Measurements from ENCODE around the gene RAB9A. TPM values are rescaled to one million over a fixed set of nuclear protein-coding genes. Genes with fewer than 3 reads are reported as not detected.
A peak's percentile ranks its signal among the peaks of the same experiment; 100 is the strongest.
"Not testable (repeated sequence)": the region's sequence is repeated elsewhere in the genome, so short reads cannot be mapped to it uniquely, and the experiment has no call there.

Gene RAB9A
- 10 to 100 TPM; 23.8 to 24.7 TPM for polyA plus RNA-seq

DNA sequence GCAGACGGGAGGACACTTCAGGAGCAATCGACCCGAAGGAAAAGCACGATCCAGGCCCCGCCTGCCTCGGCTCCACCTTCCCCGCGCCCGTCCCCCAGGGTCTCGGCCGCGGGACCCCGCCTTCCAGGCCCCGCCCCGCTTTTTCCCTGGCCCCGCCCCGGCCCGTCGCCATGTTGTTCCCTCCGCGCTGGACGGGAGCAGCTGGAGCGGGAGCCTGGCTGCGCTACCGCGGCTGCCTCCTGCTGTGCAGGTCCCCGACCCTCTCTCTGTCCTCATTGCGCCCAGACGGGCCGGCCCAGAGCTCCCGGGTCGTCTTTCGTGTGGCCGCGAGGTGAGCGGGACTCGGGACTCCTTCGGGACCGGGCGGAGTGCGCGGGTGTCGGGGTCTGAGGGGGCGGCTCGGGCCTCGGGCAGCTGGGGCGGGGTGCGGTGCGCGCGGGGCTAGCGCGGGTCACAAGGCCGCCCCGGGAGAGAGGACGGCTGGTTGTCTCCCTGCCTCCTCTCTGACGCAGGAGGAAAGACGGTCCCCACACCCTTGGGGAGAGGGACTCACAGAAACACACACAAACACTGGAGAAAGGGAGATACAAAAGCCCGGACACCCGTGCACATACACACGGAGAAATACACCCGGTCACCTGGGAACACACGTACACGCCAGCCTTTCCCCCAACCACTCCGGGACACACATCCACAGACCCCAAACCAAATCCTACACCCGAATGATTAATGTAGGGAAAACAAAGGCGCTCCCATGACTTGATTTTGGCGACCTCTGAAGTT, at the start of gene RAB9A:
Gene RAB9A (plus strand): TSS at position 171 of the 783 bp plus-strand sequence. CDS start 19,619 bp downstream, outside the sequence.
- H3K4me1 ChIP-seq (ENCODE audit: control insufficient read depth in 2 of 2, insufficient read depth in 2 of 2, low read length in 1 of 2): no peaks in the 10 kb centered on the region
- no peaks in the 10 kb centered on the region for H3K36me3 ChIP-seq (ENCODE audit: control insufficient read depth in 2 of 2, insufficient read depth in 2 of 2, low read length in 1 of 2)
- peak within 1 kb of the TSS; percentile 93 to 98 for H3K27ac ChIP-seq (ENCODE audit: low read depth in 2 of 2, low read length in 1 of 2)
- H3K4me3 ChIP-seq (ENCODE audit: low read depth in 1 of 2, low read length in 2 of 2): peak within 1 kb of the TSS; percentile 56 to 87
- 1 to 2% methylated on average over 64 to 68 of the region's 68 CpGs for WGBS, 2 donors
- peaks cover 0 to 6% of the 10 kb centered on the region in 2 donors for H3K27me3 ChIP-seq (ENCODE audit: control insufficient read depth in 1 of 2, insufficient read depth in 2 of 2, low read length in 2 of 2)
- no peaks in the 10 kb centered on the region for H3K9me3 ChIP-seq (ENCODE audit: control insufficient read depth in 2 of 2, insufficient read depth in 1 of 2, low read depth in 1 of 2, low read length in 1 of 2)

DNA sequence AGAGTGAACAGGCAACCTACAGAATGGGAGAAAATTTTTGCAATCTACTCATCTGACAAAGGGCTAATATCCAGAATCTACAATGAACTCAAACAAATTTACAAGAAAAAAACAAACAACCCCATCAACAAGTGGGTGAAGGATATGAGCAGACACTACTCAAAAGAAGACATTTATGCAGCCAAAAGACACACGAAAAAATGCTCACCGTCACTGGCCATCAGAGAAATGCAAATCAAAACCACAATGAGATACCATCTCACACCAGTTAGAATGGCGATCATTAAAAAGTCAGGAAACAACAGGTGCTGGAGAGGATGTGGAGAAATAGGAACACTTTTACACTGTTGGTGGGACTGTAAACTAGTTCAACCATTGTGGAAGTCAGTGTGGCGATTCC, 47.2 kb upstream of the RAB9A start:
- 80 to 96% methylated on average over 2 of the region's 4 CpGs for WGBS, 2 donors
- H3K9me3 ChIP-seq (ENCODE audit: control insufficient read depth in 2 of 2, insufficient read depth in 1 of 2, low read depth in 1 of 2, low read length in 1 of 2); H3K4me1 ChIP-seq (ENCODE audit: control insufficient read depth in 2 of 2, insufficient read depth in 2 of 2, low read length in 1 of 2); H3K36me3 ChIP-seq (ENCODE audit: control insufficient read depth in 2 of 2, insufficient read depth in 2 of 2, low read length in 1 of 2); H3K27ac ChIP-seq (ENCODE audit: low read depth in 2 of 2, low read length in 1 of 2); H3K27me3 ChIP-seq (ENCODE audit: control insufficient read depth in 1 of 2, insufficient read depth in 2 of 2, low read length in 2 of 2); H3K4me3 ChIP-seq (ENCODE audit: low read depth in 1 of 2, low read length in 2 of 2): not testable (repeated sequence)

DNA sequence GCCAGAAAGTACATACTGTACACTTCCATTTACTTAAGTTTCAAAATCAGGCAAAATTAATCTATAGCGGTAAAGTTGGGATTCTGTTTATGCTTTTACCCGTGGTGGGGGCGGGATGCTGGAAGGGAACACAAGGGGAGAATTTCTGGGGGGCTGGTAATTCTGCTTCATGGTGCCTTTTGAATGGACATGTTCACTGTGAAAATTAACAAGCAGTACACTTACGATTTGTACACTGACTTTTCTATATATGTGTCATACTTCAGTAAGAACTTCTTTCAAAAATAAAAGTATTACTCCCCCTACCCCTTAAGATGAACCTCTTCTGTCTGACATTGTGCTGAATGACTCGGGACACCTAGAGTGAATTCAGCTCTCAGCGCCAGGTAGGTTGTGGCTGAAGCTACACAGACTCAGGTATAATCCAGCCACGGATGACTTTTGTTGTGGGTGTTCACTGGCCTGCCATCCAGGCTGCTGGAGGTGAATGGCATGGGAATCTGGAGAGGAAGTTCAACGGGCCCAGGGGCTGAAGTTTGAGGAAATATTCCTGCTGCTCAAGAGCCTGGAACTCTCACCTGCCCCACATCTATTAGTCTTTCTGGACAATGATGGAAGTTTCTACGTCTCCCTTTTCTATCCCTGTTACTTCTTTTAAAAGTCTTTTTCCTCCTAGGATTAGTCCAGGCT, 43.3 kb upstream of the RAB9A start:
- no peak overlapping the region for H3K27ac ChIP-seq (ENCODE audit: low read depth in 2 of 2, low read length in 1 of 2)
- no peak overlapping the region for H3K4me3 ChIP-seq (ENCODE audit: low read depth in 1 of 2, low read length in 2 of 2)
- H3K9me3 ChIP-seq (ENCODE audit: control insufficient read depth in 2 of 2, insufficient read depth in 1 of 2, low read depth in 1 of 2, low read length in 1 of 2): peaks cover 0 to 2% of the 10 kb centered on the region in 2 donors
- no peaks in the 10 kb centered on the region for H3K36me3 ChIP-seq (ENCODE audit: control insufficient read depth in 2 of 2, insufficient read depth in 2 of 2, low read length in 1 of 2)
- 57 to 62% methylated on average over 9 of the region's 9 CpGs for WGBS, 2 donors
- H3K27me3 ChIP-seq (ENCODE audit: control insufficient read depth in 1 of 2, insufficient read depth in 2 of 2, low read length in 2 of 2): no peaks in the 10 kb centered on the region
- H3K4me1 ChIP-seq (ENCODE audit: control insufficient read depth in 2 of 2, insufficient read depth in 2 of 2, low read length in 1 of 2): no peaks in the 10 kb centered on the region

DNA sequence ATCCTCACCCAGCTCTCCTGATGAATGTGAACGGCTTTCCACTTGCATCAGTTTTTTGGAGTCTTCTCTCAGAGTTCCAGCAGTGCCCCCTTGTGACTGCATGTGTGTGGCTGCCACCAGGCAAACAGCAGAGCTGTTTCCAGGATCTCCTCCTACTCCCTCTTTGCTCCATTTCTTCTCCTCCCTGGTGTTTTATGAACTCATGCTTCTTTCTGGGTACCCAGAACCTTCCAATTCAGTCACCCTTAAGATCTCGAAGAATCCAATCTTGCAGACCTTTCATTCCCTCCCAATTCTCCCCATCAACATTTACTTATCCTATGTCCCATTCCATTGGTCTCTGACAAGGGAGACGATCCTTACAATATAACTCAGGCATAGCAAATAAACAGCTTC, 42.8 kb upstream of the RAB9A start:
- 40 to 41% methylated on average over 3 of the region's 3 CpGs for WGBS, 2 donors
- Histone ChIP-seq H3K36me3 (ENCODE audit: control insufficient read depth in 2 of 2, insufficient read depth in 2 of 2, low read length in 1 of 2) (no peaks in the 10 kb centered on the region), H3K4me1 (ENCODE audit: control insufficient read depth in 2 of 2, insufficient read depth in 2 of 2, low read length in 1 of 2) (no peaks in the 10 kb centered on the region), H3K4me3 (ENCODE audit: low read depth in 1 of 2, low read length in 2 of 2) (no peak overlapping the region), H3K9me3 (ENCODE audit: control insufficient read depth in 2 of 2, insufficient read depth in 1 of 2, low read depth in 1 of 2, low read length in 1 of 2) (peaks cover 0 to 2% of the 10 kb centered on the region in 2 donors), H3K27ac (ENCODE audit: low read depth in 2 of 2, low read length in 1 of 2) (no peak overlapping the region), H3K27me3 (ENCODE audit: control insufficient read depth in 1 of 2, insufficient read depth in 2 of 2, low read length in 2 of 2) (no peaks in the 10 kb centered on the region)

GRCh38 chrX:13647709-13648212, 41.2 kb upstream of the RAB9A start:
- H3K9me3 ChIP-seq (ENCODE audit: control insufficient read depth in 2 of 2, insufficient read depth in 1 of 2, low read depth in 1 of 2, low read length in 1 of 2): peaks cover 0 to 2% of the 10 kb centered on the region in 2 donors
- H3K27ac ChIP-seq (ENCODE audit: low read depth in 2 of 2, low read length in 1 of 2): peak overlapping the region in 1 of 2 donors; percentile 65
- no peaks in the 10 kb centered on the region for H3K36me3 ChIP-seq (ENCODE audit: control insufficient read depth in 2 of 2, insufficient read depth in 2 of 2, low read length in 1 of 2)
- H3K4me3 ChIP-seq (ENCODE audit: low read depth in 1 of 2, low read length in 2 of 2): no peak overlapping the region
- H3K27me3 ChIP-seq (ENCODE audit: control insufficient read depth in 1 of 2, insufficient read depth in 2 of 2, low read length in 2 of 2): no peaks in the 10 kb centered on the region
- 36 to 43% methylated on average over 8 of the region's 8 CpGs for WGBS, 2 donors
- H3K4me1 ChIP-seq (ENCODE audit: control insufficient read depth in 2 of 2, insufficient read depth in 2 of 2, low read length in 1 of 2): no peaks in the 10 kb centered on the region

DNA sequence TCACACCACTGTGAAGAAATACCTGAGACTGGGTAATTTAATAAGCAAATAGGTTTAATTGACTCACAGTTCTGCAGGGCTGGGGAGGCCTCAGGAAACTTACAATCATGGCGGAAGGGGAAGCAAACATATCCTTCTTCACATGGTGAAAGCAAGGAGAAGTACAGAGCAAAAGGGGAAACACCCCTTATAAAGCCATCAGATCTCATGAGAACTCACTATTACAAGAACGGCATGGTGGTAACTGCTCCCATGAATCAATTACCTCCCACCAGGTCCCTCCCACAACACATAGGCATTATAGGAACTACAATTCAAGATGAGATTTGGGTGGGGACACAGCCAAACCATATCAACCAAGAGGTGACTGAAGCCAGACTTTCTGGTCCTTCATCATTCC, 40.6 kb upstream of the RAB9A start:
- 78 to 87% methylated on average over 2 of the region's 2 CpGs for WGBS, 2 donors
- not testable (repeated sequence) for H3K27ac ChIP-seq (ENCODE audit: low read depth in 2 of 2, low read length in 1 of 2); H3K9me3 ChIP-seq (ENCODE audit: control insufficient read depth in 2 of 2, insufficient read depth in 1 of 2, low read depth in 1 of 2, low read length in 1 of 2); H3K4me3 ChIP-seq (ENCODE audit: low read depth in 1 of 2, low read length in 2 of 2); H3K4me1 ChIP-seq (ENCODE audit: control insufficient read depth in 2 of 2, insufficient read depth in 2 of 2, low read length in 1 of 2); H3K27me3 ChIP-seq (ENCODE audit: control insufficient read depth in 1 of 2, insufficient read depth in 2 of 2, low read length in 2 of 2); H3K36me3 ChIP-seq (ENCODE audit: control insufficient read depth in 2 of 2, insufficient read depth in 2 of 2, low read length in 1 of 2)

- Histone ChIP-seq H3K9me3 (ENCODE audit: control insufficient read depth in 2 of 2, insufficient read depth in 1 of 2, low read depth in 1 of 2, low read length in 1 of 2) (peaks cover 0 to 2% of the 10 kb centered on the region in 2 donors), H3K4me1 (ENCODE audit: control insufficient read depth in 2 of 2, insufficient read depth in 2 of 2, low read length in 1 of 2) (no peaks in the 10 kb centered on the region), H3K27me3 (ENCODE audit: control insufficient read depth in 1 of 2, insufficient read depth in 2 of 2, low read length in 2 of 2) (no peaks in the 10 kb centered on the region), H3K4me3 (ENCODE audit: low read depth in 1 of 2, low read length in 2 of 2) (no peak overlapping the region), H3K27ac (ENCODE audit: low read depth in 2 of 2, low read length in 1 of 2) (no peak overlapping the region), H3K36me3 (ENCODE audit: control insufficient read depth in 2 of 2, insufficient read depth in 2 of 2, low read length in 1 of 2) (no peaks in the 10 kb centered on the region)
- 60 to 72% methylated on average over 5 of the region's 5 CpGs for WGBS, 2 donors
Observed at GRCh38 chrX:13649838-13650237, 39.1 kb upstream of the RAB9A start.

- WGBS, 2 donors: 94 to 100% methylated on average over 1 of the region's 1 CpG
- Histone ChIP-seq H3K9me3 (ENCODE audit: control insufficient read depth in 2 of 2, insufficient read depth in 1 of 2, low read depth in 1 of 2, low read length in 1 of 2) (peaks cover 0 to 2% of the 10 kb centered on the region in 2 donors), H3K27me3 (ENCODE audit: control insufficient read depth in 1 of 2, insufficient read depth in 2 of 2, low read length in 2 of 2) (no peaks in the 10 kb centered on the region), H3K27ac (ENCODE audit: low read depth in 2 of 2, low read length in 1 of 2) (no peak overlapping the region), H3K36me3 (ENCODE audit: control insufficient read depth in 2 of 2, insufficient read depth in 2 of 2, low read length in 1 of 2) (no peaks in the 10 kb centered on the region), H3K4me1 (ENCODE audit: control insufficient read depth in 2 of 2, insufficient read depth in 2 of 2, low read length in 1 of 2) (no peaks in the 10 kb centered on the region), H3K4me3 (ENCODE audit: low read depth in 1 of 2, low read length in 2 of 2) (no peak overlapping the region)
Observed at GRCh38 chrX:13650318-13650717, 38.6 kb upstream of the RAB9A start.

- Histone ChIP-seq H3K4me1 (ENCODE audit: control insufficient read depth in 2 of 2, insufficient read depth in 2 of 2, low read length in 1 of 2) (no peaks in the 10 kb centered on the region), H3K36me3 (ENCODE audit: control insufficient read depth in 2 of 2, insufficient read depth in 2 of 2, low read length in 1 of 2) (no peaks in the 10 kb centered on the region), H3K9me3 (ENCODE audit: control insufficient read depth in 2 of 2, insufficient read depth in 1 of 2, low read depth in 1 of 2, low read length in 1 of 2) (peaks cover 0 to 2% of the 10 kb centered on the region in 2 donors), H3K4me3 (ENCODE audit: low read depth in 1 of 2, low read length in 2 of 2) (no peak overlapping the region), H3K27ac (ENCODE audit: low read depth in 2 of 2, low read length in 1 of 2) (no peak overlapping the region), H3K27me3 (ENCODE audit: control insufficient read depth in 1 of 2, insufficient read depth in 2 of 2, low read length in 2 of 2) (no peaks in the 10 kb centered on the region)
- WGBS, 2 donors: 47 to 62% methylated on average over 3 of the region's 3 CpGs
Observed at GRCh38 chrX:13651150-13651549, 37.8 kb upstream of the RAB9A start.
